ENCODE data around the gene AGFG1.
"Not testable (repeated sequence)": the region's sequence is repeated elsewhere in the genome, so short reads cannot be mapped to it uniquely, and the experiment has no call there.

DNA sequence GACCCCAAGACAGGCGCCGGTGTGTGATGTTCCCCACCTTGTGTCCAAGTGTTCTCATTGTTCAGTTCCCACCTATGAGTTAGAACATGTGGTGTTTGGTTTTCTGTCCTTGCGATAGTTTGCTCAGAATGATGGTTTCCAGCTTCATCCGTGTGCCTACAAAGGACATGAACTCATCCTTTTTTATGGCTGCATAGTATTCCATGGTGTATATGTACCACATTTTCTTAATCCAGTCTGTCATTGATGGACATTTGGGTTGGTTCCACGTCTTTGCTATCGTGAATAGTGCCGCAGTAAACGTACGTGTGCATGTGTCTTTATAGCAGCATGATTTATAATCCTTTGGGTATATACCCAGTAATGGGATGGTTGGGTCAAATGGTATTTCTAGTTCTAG is 68.4 kb downstream of the AGFG1 start:
- not testable (repeated sequence) for TF ChIP-seq POLR2A, CTCF (IDR thresholded peaks at IDR 0.05)
